ENCODE measurements around the gene THAP8. TPM values are rescaled to one million over a fixed set of nuclear protein-coding genes. Genes with fewer than 3 reads are reported as not detected.

THAP8 gene
- total and polyA plus RNA-seq, 10 of the 15 experiments (the other 5 are each of a cell fraction or from before 2014, with no cell fraction given): 0.24 to 4.4 (median 2.6) TPM

DNA sequence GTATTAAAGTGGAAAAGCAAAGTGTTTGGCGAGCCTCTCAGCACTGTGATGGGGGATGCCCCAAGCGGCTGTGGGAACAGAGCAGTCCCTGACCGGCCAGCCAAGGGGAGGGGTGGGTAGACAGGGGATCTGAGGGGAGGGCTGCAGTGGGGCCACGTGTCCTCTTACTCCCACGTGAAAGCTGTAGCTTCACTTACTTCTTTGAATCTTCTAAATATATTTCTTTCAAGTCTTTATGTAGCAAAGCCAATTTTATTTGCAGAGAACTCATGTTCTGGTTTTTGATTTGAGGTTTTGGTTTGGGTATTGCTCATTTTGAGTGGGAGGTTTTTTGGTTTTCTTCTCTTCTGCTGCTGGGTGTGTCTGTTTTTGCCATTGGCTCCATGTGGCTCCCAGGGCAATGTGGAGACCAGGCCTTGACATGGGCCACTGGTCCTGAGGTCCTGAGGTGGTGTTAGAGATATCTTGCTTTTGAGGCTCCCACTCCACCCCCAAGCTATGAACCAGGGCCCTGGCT is 39.1 kb upstream of the THAP8 start (continued):
- no peak for TF ChIP-seq PML (IDR thresholded peaks at IDR 0.05; ENCODE audit: low read length)
- TF ChIP-seq, protein P1, sequence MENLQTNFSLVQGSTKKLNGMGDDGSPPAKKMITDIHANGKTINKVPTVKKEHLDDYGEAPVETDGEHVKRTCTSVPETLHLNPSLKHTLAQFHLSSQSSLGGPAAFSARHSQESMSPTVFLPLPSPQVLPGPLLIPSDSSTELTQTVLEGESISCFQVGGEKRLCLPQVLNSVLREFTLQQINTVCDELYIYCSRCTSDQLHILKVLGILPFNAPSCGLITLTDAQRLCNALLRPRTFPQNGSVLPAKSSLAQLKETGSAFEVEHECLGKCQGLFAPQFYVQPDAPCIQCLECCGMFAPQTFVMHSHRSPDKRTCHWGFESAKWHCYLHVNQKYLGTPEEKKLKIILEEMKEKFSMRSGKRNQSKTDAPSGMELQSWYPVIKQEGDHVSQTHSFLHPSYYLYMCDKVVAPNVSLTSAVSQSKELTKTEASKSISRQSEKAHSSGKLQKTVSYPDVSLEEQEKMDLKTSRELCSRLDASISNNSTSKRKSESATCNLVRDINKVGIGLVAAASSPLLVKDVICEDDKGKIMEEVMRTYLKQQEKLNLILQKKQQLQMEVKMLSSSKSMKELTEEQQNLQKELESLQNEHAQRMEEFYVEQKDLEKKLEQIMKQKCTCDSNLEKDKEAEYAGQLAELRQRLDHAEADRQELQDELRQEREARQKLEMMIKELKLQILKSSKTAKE (IDR thresholded peaks at IDR 0.05; ENCODE audit: low read depth, poor library complexity, severe bottlenecking): no peak
- TF ChIP-seq, protein P2, sequence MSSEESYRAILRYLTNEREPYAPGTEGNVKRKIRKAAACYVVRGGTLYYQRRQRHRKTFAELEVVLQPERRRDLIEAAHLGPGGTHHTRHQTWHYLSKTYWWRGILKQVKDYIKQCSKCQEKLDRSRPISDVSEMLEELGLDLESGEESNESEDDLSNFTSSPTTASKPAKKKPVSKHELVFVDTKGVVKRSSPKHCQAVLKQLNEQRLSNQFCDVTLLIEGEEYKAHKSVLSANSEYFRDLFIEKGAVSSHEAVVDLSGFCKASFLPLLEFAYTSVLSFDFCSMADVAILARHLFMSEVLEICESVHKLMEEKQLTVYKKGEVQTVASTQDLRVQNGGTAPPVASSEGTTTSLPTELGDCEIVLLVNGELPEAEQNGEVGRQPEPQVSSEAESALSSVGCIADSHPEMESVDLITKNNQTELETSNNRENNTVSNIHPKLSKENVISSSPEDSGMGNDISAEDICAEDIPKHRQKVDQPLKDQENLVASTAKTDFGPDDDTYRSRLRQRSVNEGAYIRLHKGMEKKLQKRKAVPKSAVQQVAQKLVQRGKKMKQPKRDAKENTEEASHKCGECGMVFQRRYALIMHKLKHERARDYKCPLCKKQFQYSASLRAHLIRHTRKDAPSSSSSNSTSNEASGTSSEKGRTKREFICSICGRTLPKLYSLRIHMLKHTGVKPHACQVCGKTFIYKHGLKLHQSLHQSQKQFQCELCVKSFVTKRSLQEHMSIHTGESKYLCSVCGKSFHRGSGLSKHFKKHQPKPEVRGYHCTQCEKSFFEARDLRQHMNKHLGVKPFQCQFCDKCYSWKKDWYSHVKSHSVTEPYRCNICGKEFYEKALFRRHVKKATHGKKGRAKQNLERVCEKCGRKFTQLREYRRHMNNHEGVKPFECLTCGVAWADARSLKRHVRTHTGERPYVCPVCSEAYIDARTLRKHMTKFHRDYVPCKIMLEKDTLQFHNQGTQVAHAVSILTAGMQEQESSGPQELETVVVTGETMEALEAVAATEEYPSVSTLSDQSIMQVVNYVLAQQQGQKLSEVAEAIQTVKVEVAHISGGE (CRISPR knock-in tag; IDR thresholded peaks at IDR 0.05): no peak
- TF ChIP-seq HCFC1 (IDR thresholded peaks at IDR 0.05; ENCODE audit: low read length): no peak
- TF ChIP-seq, protein P3, sequence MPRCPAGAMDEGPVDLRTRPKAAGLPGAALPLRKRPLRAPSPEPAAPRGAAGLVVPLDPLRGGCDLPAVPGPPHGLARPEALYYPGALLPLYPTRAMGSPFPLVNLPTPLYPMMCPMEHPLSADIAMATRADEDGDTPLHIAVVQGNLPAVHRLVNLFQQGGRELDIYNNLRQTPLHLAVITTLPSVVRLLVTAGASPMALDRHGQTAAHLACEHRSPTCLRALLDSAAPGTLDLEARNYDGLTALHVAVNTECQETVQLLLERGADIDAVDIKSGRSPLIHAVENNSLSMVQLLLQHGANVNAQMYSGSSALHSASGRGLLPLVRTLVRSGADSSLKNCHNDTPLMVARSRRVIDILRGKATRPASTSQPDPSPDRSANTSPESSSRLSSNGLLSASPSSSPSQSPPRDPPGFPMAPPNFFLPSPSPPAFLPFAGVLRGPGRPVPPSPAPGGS (IDR thresholded peaks at IDR 0.05; ENCODE audit: borderline replicate concordance, insufficient read depth, low read depth, low read length, poor library complexity, severe bottlenecking): peak; percentile 11
- TF ChIP-seq, protein P4, sequence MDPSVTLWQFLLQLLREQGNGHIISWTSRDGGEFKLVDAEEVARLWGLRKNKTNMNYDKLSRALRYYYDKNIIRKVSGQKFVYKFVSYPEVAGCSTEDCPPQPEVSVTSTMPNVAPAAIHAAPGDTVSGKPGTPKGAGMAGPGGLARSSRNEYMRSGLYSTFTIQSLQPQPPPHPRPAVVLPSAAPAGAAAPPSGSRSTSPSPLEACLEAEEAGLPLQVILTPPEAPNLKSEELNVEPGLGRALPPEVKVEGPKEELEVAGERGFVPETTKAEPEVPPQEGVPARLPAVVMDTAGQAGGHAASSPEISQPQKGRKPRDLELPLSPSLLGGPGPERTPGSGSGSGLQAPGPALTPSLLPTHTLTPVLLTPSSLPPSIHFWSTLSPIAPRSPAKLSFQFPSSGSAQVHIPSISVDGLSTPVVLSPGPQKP (IDR thresholded peaks at IDR 0.05; ENCODE audit: low read depth, low read length): no peak
- TF ChIP-seq CBX3 (IDR thresholded peaks at IDR 0.05; ENCODE audit: borderline replicate concordance, low read depth): no peak
- peak; percentile 13; the same call in 1 of the 2 replicates for TF ChIP-seq CREM (IDR thresholded peaks at IDR 0.05; ENCODE audit: low read depth)
- no peak for TF ChIP-seq GABPA (IDR thresholded peaks at IDR 0.05; ENCODE audit: low read depth)
- no peak for TF ChIP-seq CHD2 (IDR thresholded peaks at IDR 0.05; ENCODE audit: borderline replicate concordance, low read depth, low read length)
- no peak for TF ChIP-seq SIX5 (IDR thresholded peaks at IDR 0.05; ENCODE audit: low read depth, low read length, severe bottlenecking)
- TF ChIP-seq NFYA (IDR thresholded peaks at IDR 0.05; ENCODE audit: borderline replicate concordance, low read depth, low read length): no peak
- no peak for TF ChIP-seq ZNF622 (IDR thresholded peaks at IDR 0.05)
